ENCODE results near the gene RANBP3L.
"Not testable (repeated sequence)": the region's sequence is repeated elsewhere in the genome, so short reads cannot be mapped to it uniquely, and the experiment has no call there.

Gene RANBP3L, protein sequence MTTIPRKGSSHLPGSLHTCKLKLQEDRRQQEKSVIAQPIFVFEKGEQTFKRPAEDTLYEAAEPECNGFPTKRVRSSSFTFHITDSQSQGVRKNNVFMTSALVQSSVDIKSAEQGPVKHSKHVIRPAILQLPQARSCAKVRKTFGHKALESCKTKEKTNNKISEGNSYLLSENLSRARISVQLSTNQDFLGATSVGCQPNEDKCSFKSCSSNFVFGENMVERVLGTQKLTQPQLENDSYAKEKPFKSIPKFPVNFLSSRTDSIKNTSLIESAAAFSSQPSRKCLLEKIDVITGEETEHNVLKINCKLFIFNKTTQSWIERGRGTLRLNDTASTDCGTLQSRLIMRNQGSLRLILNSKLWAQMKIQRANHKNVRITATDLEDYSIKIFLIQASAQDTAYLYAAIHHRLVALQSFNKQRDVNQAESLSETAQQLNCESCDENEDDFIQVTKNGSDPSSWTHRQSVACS

DNA sequence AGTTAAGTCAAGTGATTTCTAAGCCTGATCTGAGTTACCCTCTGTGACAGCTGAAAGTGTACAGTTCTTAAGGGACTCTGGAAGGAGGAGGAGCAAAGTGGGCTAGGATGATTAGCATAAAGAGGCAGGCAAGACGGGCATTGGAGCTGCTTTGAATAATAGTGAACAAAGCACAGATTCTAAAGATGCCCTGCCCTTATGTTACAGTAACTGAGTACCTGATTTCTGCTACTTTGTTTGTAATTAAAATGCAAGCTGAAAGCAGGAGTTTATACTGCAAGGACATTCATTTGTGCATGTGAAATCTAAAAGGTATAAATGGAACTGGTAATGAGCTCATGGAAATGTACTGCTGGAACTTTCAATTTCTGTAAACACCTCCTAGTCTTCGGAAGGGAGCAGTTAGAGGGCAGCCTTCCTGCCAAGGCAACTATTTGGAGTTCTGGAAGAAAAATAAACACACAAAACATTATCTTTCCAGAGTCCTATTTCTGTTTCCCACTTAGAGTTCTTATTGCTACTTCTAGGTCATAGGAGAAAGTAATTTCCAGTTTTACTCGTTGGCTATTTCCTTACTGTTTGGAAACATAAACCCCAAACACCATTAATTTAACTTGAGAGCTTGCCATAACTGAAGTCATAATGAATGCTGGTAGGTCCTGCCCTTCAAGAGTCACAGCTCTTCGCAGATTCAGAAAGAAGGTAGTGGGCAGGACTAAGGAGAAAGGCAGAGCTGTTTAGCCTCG lies at the start of gene RANBP3L:
Gene RANBP3L, minus strand, starts transcription at position 45 of the 746 bp plus-strand sequence. CDS start 486 bp downstream, outside the sequence.
- Histone ChIP-seq H3K27me3 (no peaks in the 10 kb centered on the region), H3K9ac (no peak within 1 kb of the TSS), H3K4me1 (peaks cover 9 to 49% (median 22%) of the 10 kb centered on the region in 10 experiments; a peak in 16 of 20 replicates), H3K4me2 (peak within 1 kb of the TSS; percentile 3 to 49 (median 39); a peak in 20 of 22 replicates), H3K4me3 (no peak within 1 kb of the TSS), H3K9me3 (replicated peaks in 1 of 11) (no peaks in the 10 kb centered on the region), H3K27ac (no peak within 1 kb of the TSS), H4K20me1 (no peaks in the 10 kb centered on the region), H3K36me3 (no peaks in the 10 kb centered on the region)
- TF ChIP-seq Cebpa-rat (IDR thresholded peaks at IDR 0.05), result no peak

DNA sequence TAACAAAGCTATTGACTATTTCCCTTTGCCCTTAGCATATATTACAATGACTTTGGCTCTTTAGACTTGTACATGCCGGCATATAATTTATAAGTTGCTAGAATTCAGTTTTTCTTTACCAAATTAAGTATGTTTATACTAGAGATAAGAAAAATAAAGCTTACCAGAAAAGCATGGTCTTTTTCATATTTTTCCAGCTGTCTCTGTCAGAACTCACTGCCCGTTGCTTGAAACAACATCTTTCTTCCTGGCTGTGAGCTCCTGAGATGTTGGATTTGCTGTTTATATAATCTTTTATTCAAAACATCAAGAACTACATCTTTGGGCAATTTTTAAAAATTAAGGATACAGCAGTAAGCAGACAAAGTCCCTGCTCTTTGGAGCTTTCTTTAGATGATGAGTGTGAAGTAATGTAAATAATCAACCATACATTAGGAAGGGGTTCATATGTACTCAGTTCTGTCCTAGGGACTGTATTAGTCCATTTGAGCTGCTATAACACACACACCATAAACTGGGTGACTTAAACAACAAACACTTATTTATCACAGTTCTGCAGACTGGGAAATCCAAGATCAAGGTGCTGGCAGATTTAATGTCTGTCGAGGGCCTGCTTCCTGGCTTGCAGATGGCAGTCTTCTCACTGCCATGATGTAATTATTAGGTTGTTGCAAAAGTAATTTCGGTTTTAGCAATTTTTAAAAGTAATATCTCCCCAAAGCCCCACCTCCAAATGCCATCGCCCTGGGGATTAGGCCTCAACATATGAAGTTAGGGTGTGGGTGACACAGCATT lies 45.4 kb upstream of the RANBP3L start:
- H3K4me3 ChIP-seq, result no peak overlapping the region
- H3K27me3 ChIP-seq, result no peaks in the 10 kb centered on the region
- no peaks in the 10 kb centered on the region for H3K4me1 ChIP-seq
- no peak for TF ChIP-seq Cebpa-rat (IDR thresholded peaks at IDR 0.05)
- H3K4me2 ChIP-seq, result no peak overlapping the region
- no peaks in the 10 kb centered on the region for H3K36me3 ChIP-seq
- no peak overlapping the region for H3K9ac ChIP-seq
- peaks cover 0 to 13% (median 6%) of the 10 kb centered on the region in 11 experiments; a peak in 9 of 22 replicates for H3K9me3 ChIP-seq (replicated peaks in 1 of 11)
- no peaks in the 10 kb centered on the region for H4K20me1 ChIP-seq
- no peak overlapping the region for H3K27ac ChIP-seq

DNA sequence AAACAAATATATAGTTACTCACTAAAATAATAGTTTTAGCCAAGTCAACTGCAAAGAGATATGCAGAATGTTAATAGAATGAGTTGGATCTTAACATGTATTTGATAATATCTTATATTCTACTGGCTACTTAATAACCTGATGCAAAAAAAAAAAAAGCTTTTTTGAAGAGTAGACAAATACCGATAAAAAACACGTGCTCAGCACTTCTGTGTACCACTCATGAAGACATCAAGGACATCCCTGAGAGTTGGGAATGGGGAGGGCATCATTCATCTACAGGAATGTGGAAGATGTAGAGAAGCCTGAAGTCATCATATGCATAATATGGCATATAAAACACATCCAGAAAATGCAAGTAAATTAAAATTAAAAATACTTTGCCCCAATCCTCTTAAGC lies 43.2 kb upstream of the RANBP3L start:
- no peaks in the 10 kb centered on the region for H4K20me1 ChIP-seq
- H3K9me3 ChIP-seq (replicated peaks in 1 of 11), result peaks cover 6 to 21% (median 12%) of the 10 kb centered on the region in 11 experiments; a peak in 13 of 22 replicates
- H3K36me3 ChIP-seq, result no peaks in the 10 kb centered on the region
- no peak overlapping the region for H3K4me3 ChIP-seq
- H3K4me2 ChIP-seq, result no peak overlapping the region
- H3K4me1 ChIP-seq, result no peaks in the 10 kb centered on the region
- H3K27ac ChIP-seq, result no peak overlapping the region
- H3K27me3 ChIP-seq, result no peaks in the 10 kb centered on the region
- H3K9ac ChIP-seq, result no peak overlapping the region
- TF ChIP-seq Cebpa-rat (IDR thresholded peaks at IDR 0.05), result no peak

DNA sequence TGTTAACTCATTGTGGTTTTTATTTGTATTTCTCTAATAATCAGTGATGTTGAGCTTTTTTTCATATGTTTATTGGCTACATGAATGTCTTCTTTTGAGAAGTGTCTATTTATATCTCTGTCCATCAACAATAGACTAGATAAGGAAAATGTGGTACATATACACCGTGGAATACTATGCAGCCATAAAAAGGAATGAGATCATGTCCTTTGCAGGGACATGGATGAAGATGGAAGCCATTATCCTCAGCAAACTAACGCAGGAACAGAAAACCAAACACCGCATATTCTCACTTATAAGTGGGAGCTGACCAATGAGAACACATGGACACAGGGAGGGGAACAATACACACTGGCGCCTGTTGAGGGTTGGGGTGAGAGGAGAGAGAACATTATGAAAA lies 40.0 kb upstream of the RANBP3L start:
- not testable (repeated sequence) for H3K4me3 ChIP-seq, H3K27me3 ChIP-seq, H4K20me1 ChIP-seq, H3K4me2 ChIP-seq, H3K4me1 ChIP-seq, H3K9ac ChIP-seq, H3K36me3 ChIP-seq, H3K27ac ChIP-seq
- peaks cover 6 to 21% (median 14%) of the 10 kb centered on the region in 11 experiments; a peak in 13 of 22 replicates for H3K9me3 ChIP-seq (replicated peaks in 1 of 11)

DNA sequence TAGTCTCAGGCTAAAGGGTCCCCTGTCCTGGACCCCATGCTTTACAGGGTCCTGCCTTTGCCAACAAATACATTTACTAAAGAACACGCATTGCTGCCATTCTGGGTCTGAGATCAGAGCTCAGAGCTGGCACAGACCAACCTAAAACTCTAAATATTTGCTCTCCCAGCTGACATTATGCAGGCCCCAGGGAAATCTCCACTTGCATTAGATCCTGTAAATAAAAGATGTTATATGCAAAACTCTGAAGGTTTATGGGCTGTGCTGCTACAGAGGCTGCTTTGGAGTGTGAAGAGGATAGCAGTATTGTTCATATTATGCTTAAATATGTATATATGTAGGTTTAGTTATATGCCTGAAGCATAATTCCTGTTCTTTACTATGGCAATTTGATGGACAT lies 35.9 kb upstream of the RANBP3L start:
- Histone ChIP-seq H3K4me3 (no peak overlapping the region), H3K27me3 (no peaks in the 10 kb centered on the region), H4K20me1 (no peaks in the 10 kb centered on the region), H3K36me3 (no peaks in the 10 kb centered on the region), H3K27ac (no peak overlapping the region), H3K9ac (no peak overlapping the region), H3K9me3 (replicated peaks in 1 of 11) (peaks cover 19 to 32% (median 25%) of the 10 kb centered on the region in 11 experiments), H3K4me1 (no peaks in the 10 kb centered on the region), H3K4me2 (no peak overlapping the region)
- no peak for TF ChIP-seq Cebpa-rat (IDR thresholded peaks at IDR 0.05)

DNA sequence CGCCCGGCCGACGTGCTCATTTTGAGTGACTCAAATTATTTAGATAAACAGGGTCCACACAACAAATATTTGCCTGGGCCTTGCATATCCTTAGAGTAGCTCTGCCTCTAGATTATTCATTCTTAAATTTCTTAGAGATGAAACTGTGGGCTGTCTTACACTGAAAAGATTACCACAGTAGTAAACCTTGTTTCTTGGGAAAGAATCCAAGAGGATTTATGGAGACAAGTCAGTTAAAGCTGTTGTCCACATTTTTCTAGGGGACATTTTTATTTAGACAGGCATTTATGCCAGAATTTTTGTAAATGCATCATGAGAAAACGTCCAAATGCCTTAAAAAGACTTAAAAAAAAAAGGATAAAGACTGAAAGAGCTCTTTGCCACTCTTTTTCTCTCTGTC lies 32.6 kb upstream of the RANBP3L start:
- TF ChIP-seq Cebpa-rat (IDR thresholded peaks at IDR 0.05), result no peak
- no peak overlapping the region for H3K4me2 ChIP-seq
- H4K20me1 ChIP-seq, result no peaks in the 10 kb centered on the region
- peaks cover 18 to 31% (median 22%) of the 10 kb centered on the region in 11 experiments; a peak in 21 of 22 replicates for H3K9me3 ChIP-seq (replicated peaks in 1 of 11)
- H3K9ac ChIP-seq, result no peak overlapping the region
- no peak overlapping the region for H3K27ac ChIP-seq
- H3K4me3 ChIP-seq, result no peak overlapping the region
- H3K27me3 ChIP-seq, result no peaks in the 10 kb centered on the region
- no peaks in the 10 kb centered on the region for H3K4me1 ChIP-seq
- H3K36me3 ChIP-seq, result no peaks in the 10 kb centered on the region

DNA sequence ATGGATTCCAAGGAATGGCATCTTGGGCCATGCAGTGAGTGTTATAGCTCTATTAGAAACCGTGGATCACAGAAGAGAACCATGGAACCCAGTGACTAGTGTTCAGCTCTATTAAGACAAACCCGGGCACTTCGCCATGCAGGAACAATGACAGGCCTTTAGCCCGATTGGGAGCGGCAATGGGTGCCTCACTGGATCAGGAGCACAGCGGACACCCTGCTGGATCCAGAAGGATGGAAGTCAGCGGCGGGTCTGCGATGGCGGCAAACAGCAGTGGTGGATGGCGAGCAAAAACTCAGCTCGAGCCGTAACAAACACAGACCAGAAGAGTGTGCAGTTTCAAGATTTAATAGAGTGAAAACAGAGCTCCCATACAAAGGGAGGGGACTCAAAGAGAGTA lies 31.0 kb upstream of the RANBP3L start:
- not testable (repeated sequence) for H3K4me3 ChIP-seq, H4K20me1 ChIP-seq, H3K4me1 ChIP-seq, H3K9ac ChIP-seq, H3K4me2 ChIP-seq, H3K27ac ChIP-seq, H3K36me3 ChIP-seq, H3K27me3 ChIP-seq
- peaks cover 18 to 31% (median 22%) of the 10 kb centered on the region in 11 experiments; a peak in 21 of 22 replicates for H3K9me3 ChIP-seq (replicated peaks in 1 of 11)

DNA sequence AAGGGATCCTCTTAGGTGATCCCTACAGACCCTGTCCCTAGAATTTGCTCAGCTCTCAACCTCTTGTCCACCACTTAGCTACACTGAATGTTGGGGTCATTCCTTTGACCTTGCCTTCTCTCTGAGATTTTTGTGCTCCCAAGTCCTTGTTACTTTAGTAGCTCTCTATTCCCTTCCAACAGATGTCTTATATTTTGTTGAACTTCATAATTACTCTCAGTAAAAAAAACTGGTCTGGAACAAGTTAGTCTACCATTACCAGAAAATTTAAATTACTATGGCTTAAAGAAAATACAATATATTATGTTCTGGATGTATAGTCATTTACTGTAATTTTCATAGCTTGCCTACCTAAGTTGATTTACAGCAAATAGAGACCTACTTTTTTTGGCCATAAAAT lies 23.5 kb upstream of the RANBP3L start:
- Histone ChIP-seq H3K9me3 (replicated peaks in 1 of 11) (peaks cover 5 to 20% (median 13%) of the 10 kb centered on the region in 11 experiments; a peak in 16 of 22 replicates), H3K4me1 (no peaks in the 10 kb centered on the region), H3K27ac (no peak overlapping the region), H3K4me2 (no peak overlapping the region), H3K27me3 (no peaks in the 10 kb centered on the region), H3K36me3 (no peaks in the 10 kb centered on the region), H3K4me3 (no peak overlapping the region), H4K20me1 (no peaks in the 10 kb centered on the region), H3K9ac (no peak overlapping the region)
- TF ChIP-seq Cebpa-rat (IDR thresholded peaks at IDR 0.05), result no peak

All from BLaER1 treated with 17β-estradiol and CSF1 and Interleukin-3, amounts not matched to agents 10 nM and 100 nM (cell line).